ENCODE results near the gene AS3MT. TPM values are rescaled to one million over a fixed set of nuclear protein-coding genes. Genes with fewer than 3 reads are reported as not detected.

Gene AS3MT
- total RNA-seq, 1 experiment from 2014 or later = 9.3 TPM

GRCh38 chr10:102824664-102825063 is 44.6 kb upstream of the AS3MT start (continued):
- TF ChIP-seq ZNF281 (CRISPR knock-in tag; IDR thresholded peaks at IDR 0.05) = no peak
- no peak for TF ChIP-seq CDX4 (CRISPR knock-in tag; IDR thresholded peaks at IDR 0.05; ENCODE audit: borderline replicate concordance)
- TF ChIP-seq MLX (CRISPR knock-in tag; IDR thresholded peaks at IDR 0.05) = no peak
- no peak for TF ChIP-seq PRDM15 (CRISPR knock-in tag; IDR thresholded peaks at IDR 0.05)
- no peak for TF ChIP-seq PRRX2 (CRISPR knock-in tag; IDR thresholded peaks at IDR 0.05)
- no peak for TF ChIP-seq ZNF423 (CRISPR knock-in tag; IDR thresholded peaks at IDR 0.05)
- no peak for TF ChIP-seq KAT7 (CRISPR knock-in tag; IDR thresholded peaks at IDR 0.05; ENCODE audit: borderline replicate concordance)
- TF ChIP-seq NR1H2 (CRISPR knock-in tag; IDR thresholded peaks at IDR 0.05) = no peak

- Mint-ChIP-seq H3K27ac (peak overlapping the region; percentile 60; the same call in 1 of the 2 replicates), H3K4me1 (no peaks in the 10 kb centered on the region), H3K36me3 (peaks cover 11% of the 10 kb centered on the region), H3K27me3 (ENCODE audit: low read depth) (no peaks in the 10 kb centered on the region), H3K4me3 (no peak overlapping the region), H3K9me3 (peaks cover 14% of the 10 kb centered on the region)
- TF ChIP-seq ESRRA (CRISPR knock-in tag; IDR thresholded peaks at IDR 0.05; ENCODE audit: borderline replicate concordance) (no peak), USF2 (CRISPR knock-in tag; IDR thresholded peaks at IDR 0.05) (no peak), NR1H2 (CRISPR knock-in tag; IDR thresholded peaks at IDR 0.05) (no peak)
- DNase-seq (ENCODE audit: low spot score) (no peak), ATAC-seq (no peak)
- ChIA-PET CTCF (interaction anchor here (0.6 to 1.0 kb wide), 2 partner anchors 10 to 75 kb away, joined by 3 to 4 read pairs; no protein-coding TSS in a partner anchor), POLR2A (interaction anchor here (0.6 kb wide), 2 partner anchors 40 to 570 kb away, joined by 3 to 4 read pairs; no protein-coding TSS in a partner anchor)
Observed at GRCh38 chr10:102826148-102826796, 43.0 kb upstream of the AS3MT start.

GRCh38 chr10:102827597-102827975 is 41.7 kb upstream of the AS3MT start:
- ChIA-PET POLR2A (no interaction called here), CTCF (interaction anchor here (1.3 kb wide), 1 partner anchor 74 kb away, joined by 4 read pairs; no protein-coding TSS in a partner anchor)
- Mint-ChIP-seq H3K27me3 (ENCODE audit: low read depth) (peaks cover 2% of the 10 kb centered on the region; the same call in 1 of the 2 replicates), H3K4me3 (no peak overlapping the region), H3K36me3 (peaks cover 11% of the 10 kb centered on the region), H3K9me3 (peaks cover 14% of the 10 kb centered on the region), H3K27ac (no peak overlapping the region), H3K4me1 (no peaks in the 10 kb centered on the region)
- ATAC-seq (no peak), DNase-seq (ENCODE audit: low spot score) (no peak)
- TF ChIP-seq AFF4 (CRISPR knock-in tag; IDR thresholded peaks at IDR 0.05; ENCODE audit: borderline replicate concordance) (no peak), HMGXB4 (CRISPR knock-in tag; IDR thresholded peaks at IDR 0.05) (no peak), STAT6 (CRISPR knock-in tag; conservative IDR thresholded peaks at IDR 0.05; ENCODE audit: low read depth) (no peak)

Measured in WTC11 (cell line).